ENCODE results near the gene RFPL3.

RFPL3 gene

GRCh38 chr22:32352681-32353080, 5.0 kb upstream of the RFPL3 start:
- TF ChIP-seq FOXP2 (optimal IDR thresholded peaks at IDR 0.05; ENCODE audit: borderline replicate concordance, extremely low read depth, extremely low read length, insufficient read depth) (no peak), SIN3A (IDR thresholded peaks at IDR 0.05; ENCODE audit: borderline replicate concordance, insufficient read depth, low read length) (no peak), TAF1 (IDR thresholded peaks at IDR 0.05; ENCODE audit: borderline replicate concordance, insufficient read depth, low read length) (no peak), REST (IDR thresholded peaks at IDR 0.05; ENCODE audit: insufficient read depth in 1 of 2, low read depth in 2 of 2, low read length in 2 of 2) (no peak), POLR2AphosphoS5 (IDR thresholded peaks at IDR 0.05; ENCODE audit: low read depth, low read length) (no peak)

- no peak for TF ChIP-seq REST (IDR thresholded peaks at IDR 0.05; ENCODE audit: insufficient read depth in 1 of 2, low read depth in 2 of 2, low read length in 2 of 2)
Observed at GRCh38 chr22:32353292-32353691, 4.4 kb upstream of the RFPL3 start.

GRCh38 chr22:32353840-32354239, 3.8 kb upstream of the RFPL3 start:
- no peak for TF ChIP-seq POLR2AphosphoS5 (IDR thresholded peaks at IDR 0.05; ENCODE audit: low read depth, low read length)
- TF ChIP-seq REST (IDR thresholded peaks at IDR 0.05; ENCODE audit: insufficient read depth in 1 of 2, low read depth in 2 of 2, low read length in 2 of 2) = no peak
- no peak for TF ChIP-seq TAF1 (IDR thresholded peaks at IDR 0.05; ENCODE audit: borderline replicate concordance, insufficient read depth, low read length)
- TF ChIP-seq SIN3A (IDR thresholded peaks at IDR 0.05; ENCODE audit: borderline replicate concordance, insufficient read depth, low read length) = no peak
- no peak for TF ChIP-seq FOXP2 (optimal IDR thresholded peaks at IDR 0.05; ENCODE audit: borderline replicate concordance, extremely low read depth, extremely low read length, insufficient read depth)

- TF ChIP-seq POLR2AphosphoS5 (IDR thresholded peaks at IDR 0.05; ENCODE audit: low read depth, low read length) (no peak; the same call in 1 of the 2 replicates), TAF1 (IDR thresholded peaks at IDR 0.05; ENCODE audit: borderline replicate concordance, insufficient read depth, low read length) (no peak), FOXP2 (optimal IDR thresholded peaks at IDR 0.05; ENCODE audit: borderline replicate concordance, extremely low read depth, extremely low read length, insufficient read depth) (peak; percentile 12), REST (IDR thresholded peaks at IDR 0.05; ENCODE audit: insufficient read depth in 1 of 2, low read depth in 2 of 2, low read length in 2 of 2) (no peak), SIN3A (IDR thresholded peaks at IDR 0.05; ENCODE audit: borderline replicate concordance, insufficient read depth, low read length) (no peak)
Observed at GRCh38 chr22:32354360-32355351, 3.0 kb upstream of the RFPL3 start.

All from PFSK-1 (cell line).